Liver (tissue), 3 donors: ENCODE results near the gene SCNN1A.

Source experiments
- CTCF ChIP-seq: fragments of 150-350 bp; IDR thresholded peaks from 2 replicates; pipeline ENCODE4 v1.5.1; 2017; ENCODE audit warnings: improper control_type of control experiment, low read depth, low read length; ENCODE audit not compliant: missing input control
- FOXA1 ChIP-seq: IDR thresholded peaks from 2 replicates; pipeline ENCODE4 v1.6.1; 2016; ENCODE audit warnings: antibody characterized with exemption
- GABPA ChIP-seq, 2 donors: IDR thresholded peaks in 1 of 2; conservative IDR thresholded peaks in 1 of 2; 2 replicates each; pipeline ENCODE4 v1.6.1; 2016; ENCODE audit warnings: antibody characterized with exemption in 2 of 2, mild to moderate bottlenecking in 1 of 2, moderate library complexity in 1 of 2
- HNF4G ChIP-seq: IDR thresholded peaks from 2 replicates; pipeline ENCODE4 v1.6.1; 2016; ENCODE audit warnings: antibody characterized with exemption
- RAD21 ChIP-seq, 2 donors: IDR thresholded peaks; 2 replicates each; pipeline ENCODE4 v1.6.1; 2016; ENCODE audit warnings: antibody characterized with exemption in 2 of 2, mild to moderate bottlenecking in 2 of 2
- RXRA ChIP-seq, 2 donors: IDR thresholded peaks; 2 replicates each; pipeline ENCODE4 v1.6.1; 2017 to 2018; ENCODE audit warnings: antibody characterized with exemption in 2 of 2, mild to moderate bottlenecking in 1 of 2
- SP1 ChIP-seq: IDR thresholded peaks from 2 replicates; pipeline ENCODE4 v1.6.1; 2018; ENCODE audit warnings: antibody characterized with exemption, mild to moderate bottlenecking
- TAF1 ChIP-seq: conservative IDR thresholded peaks from 2 replicates; pipeline ENCODE4 v1.6.1; 2016; ENCODE audit warnings: antibody characterized with exemption, mild to moderate bottlenecking
- TF ChIP-seq, protein P1 (sequence below): IDR thresholded peaks from 2 replicates; pipeline ENCODE4 v1.6.1; 2016; ENCODE audit warnings: antibody characterized with exemption
- TF ChIP-seq, protein P2 (sequence below): IDR thresholded peaks from 2 replicates; pipeline ENCODE4 v1.6.1; 2016; ENCODE audit warnings: antibody characterized with exemption
- TF ChIP-seq, protein P3 (sequence below): IDR thresholded peaks from 2 replicates; pipeline ENCODE4 v1.6.1; 2016; ENCODE audit warnings: antibody characterized with exemption
- TF ChIP-seq, protein P4 (sequence below): IDR thresholded peaks from 2 replicates; pipeline ENCODE4 v1.6.1; 2016; ENCODE audit warnings: antibody characterized with exemption, mild to moderate bottlenecking
- donor health status: healthy.
- donor health status: healthy.

DNA sequence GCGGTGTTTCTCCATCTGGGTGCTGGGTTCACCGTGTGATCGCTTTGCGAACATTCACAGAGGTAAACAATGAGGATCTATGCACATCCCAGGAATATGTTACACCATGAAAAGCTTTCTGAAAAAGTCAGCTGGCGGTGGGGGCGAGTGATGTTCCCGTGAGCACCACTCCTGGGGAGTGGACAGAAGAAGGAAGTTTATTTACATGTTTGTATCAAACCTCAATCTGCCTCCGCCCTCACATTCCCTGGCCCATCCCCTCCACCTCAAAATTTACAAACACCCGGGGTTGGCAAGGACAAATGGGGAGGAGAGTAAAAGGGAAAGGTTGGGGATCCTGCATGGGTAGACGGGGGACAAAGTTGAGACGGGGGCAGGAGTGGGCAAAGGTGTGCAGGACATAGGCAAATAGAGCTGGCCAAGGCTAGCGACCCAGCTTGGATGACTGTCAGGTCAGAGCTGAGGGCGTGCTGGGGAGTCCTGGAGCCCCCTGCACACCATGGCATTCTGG is 40.4 kb downstream of the SCNN1A start:
- TF ChIP-seq FOXA1: no peak
- TF ChIP-seq, protein P1, sequence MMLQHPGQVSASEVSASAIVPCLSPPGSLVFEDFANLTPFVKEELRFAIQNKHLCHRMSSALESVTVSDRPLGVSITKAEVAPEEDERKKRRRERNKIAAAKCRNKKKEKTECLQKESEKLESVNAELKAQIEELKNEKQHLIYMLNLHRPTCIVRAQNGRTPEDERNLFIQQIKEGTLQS: no peak
- no peak for TF ChIP-seq TAF1
- TF ChIP-seq, protein P2, sequence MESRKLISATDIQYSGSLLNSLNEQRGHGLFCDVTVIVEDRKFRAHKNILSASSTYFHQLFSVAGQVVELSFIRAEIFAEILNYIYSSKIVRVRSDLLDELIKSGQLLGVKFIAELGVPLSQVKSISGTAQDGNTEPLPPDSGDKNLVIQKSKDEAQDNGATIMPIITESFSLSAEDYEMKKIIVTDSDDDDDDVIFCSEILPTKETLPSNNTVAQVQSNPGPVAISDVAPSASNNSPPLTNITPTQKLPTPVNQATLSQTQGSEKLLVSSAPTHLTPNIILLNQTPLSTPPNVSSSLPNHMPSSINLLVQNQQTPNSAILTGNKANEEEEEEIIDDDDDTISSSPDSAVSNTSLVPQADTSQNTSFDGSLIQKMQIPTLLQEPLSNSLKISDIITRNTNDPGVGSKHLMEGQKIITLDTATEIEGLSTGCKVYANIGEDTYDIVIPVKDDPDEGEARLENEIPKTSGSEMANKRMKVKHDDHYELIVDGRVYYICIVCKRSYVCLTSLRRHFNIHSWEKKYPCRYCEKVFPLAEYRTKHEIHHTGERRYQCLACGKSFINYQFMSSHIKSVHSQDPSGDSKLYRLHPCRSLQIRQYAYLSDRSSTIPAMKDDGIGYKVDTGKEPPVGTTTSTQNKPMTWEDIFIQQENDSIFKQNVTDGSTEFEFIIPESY: no peak
- TF ChIP-seq CTCF: no peak
- TF ChIP-seq, protein P3, sequence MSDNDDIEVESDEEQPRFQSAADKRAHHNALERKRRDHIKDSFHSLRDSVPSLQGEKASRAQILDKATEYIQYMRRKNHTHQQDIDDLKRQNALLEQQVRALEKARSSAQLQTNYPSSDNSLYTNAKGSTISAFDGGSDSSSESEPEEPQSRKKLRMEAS: no peak
- no peak for TF ChIP-seq SP1
- peak; percentile 72 to 81 for TF ChIP-seq RXRA (IDR thresholded peaks at IDR 0.05)
- TF ChIP-seq, protein P4, sequence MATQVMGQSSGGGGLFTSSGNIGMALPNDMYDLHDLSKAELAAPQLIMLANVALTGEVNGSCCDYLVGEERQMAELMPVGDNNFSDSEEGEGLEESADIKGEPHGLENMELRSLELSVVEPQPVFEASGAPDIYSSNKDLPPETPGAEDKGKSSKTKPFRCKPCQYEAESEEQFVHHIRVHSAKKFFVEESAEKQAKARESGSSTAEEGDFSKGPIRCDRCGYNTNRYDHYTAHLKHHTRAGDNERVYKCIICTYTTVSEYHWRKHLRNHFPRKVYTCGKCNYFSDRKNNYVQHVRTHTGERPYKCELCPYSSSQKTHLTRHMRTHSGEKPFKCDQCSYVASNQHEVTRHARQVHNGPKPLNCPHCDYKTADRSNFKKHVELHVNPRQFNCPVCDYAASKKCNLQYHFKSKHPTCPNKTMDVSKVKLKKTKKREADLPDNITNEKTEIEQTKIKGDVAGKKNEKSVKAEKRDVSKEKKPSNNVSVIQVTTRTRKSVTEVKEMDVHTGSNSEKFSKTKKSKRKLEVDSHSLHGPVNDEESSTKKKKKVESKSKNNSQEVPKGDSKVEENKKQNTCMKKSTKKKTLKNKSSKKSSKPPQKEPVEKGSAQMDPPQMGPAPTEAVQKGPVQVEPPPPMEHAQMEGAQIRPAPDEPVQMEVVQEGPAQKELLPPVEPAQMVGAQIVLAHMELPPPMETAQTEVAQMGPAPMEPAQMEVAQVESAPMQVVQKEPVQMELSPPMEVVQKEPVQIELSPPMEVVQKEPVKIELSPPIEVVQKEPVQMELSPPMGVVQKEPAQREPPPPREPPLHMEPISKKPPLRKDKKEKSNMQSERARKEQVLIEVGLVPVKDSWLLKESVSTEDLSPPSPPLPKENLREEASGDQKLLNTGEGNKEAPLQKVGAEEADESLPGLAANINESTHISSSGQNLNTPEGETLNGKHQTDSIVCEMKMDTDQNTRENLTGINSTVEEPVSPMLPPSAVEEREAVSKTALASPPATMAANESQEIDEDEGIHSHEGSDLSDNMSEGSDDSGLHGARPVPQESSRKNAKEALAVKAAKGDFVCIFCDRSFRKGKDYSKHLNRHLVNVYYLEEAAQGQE: no peak
- peak in 1 of 2 donors; percentile 5 for TF ChIP-seq RAD21 (IDR thresholded peaks at IDR 0.05)
- no peak for TF ChIP-seq HNF4G
- TF ChIP-seq GABPA (IDR thresholded peaks at IDR 0.05 in 1 of 2, conservative IDR thresholded peaks at IDR 0.05 in 1 of 2): no peak
